HEK293 (cell line): ENCODE measurements around the gene RSL24D1.

Experiments
- CTCF ChIP-seq: fragments of 450-650 bp; formaldehyde crosslinking; IDR thresholded peaks from 2 replicates; pipeline ENCODE4 v1.5.1; 2016; ENCODE audit warnings: missing biosample characterization, missing genetic modification characterization
- PRDM4 ChIP-seq: fragments of 450-650 bp; formaldehyde crosslinking; IDR thresholded peaks from 2 replicates; pipeline ENCODE4 v1.5.1; 2017; ENCODE audit warnings: missing biosample characterization, missing genetic modification characterization
- YY1 ChIP-seq: fragments of 450-650 bp; formaldehyde crosslinking; IDR thresholded peaks from 2 replicates; pipeline ENCODE4 v1.5.1; 2018; ENCODE audit warnings: missing biosample characterization, missing genetic modification characterization
- ZBTB7A ChIP-seq: fragments of 450-650 bp; formaldehyde crosslinking; IDR thresholded peaks from 2 replicates; pipeline ENCODE4 v1.5.1; 2016; ENCODE audit warnings: low read depth, missing biosample characterization, missing genetic modification characterization
- ZNF202 ChIP-seq: fragments of 450-650 bp; formaldehyde crosslinking; IDR thresholded peaks from 2 replicates; pipeline ENCODE4 v1.5.1; 2016; ENCODE audit warnings: missing biosample characterization, missing genetic modification characterization, borderline replicate concordance
- ZNF48 ChIP-seq: fragments of 450-650 bp; formaldehyde crosslinking; IDR thresholded peaks from 2 replicates; pipeline ENCODE4 v1.5.1; 2016; ENCODE audit warnings: missing biosample characterization, missing genetic modification characterization
- TF ChIP-seq, protein P1 (sequence below): fragments of 450-650 bp; formaldehyde crosslinking; optimal IDR thresholded peaks from 2 replicates; pipeline ENCODE3; 2016; ENCODE audit warnings: missing biosample characterization, mild to moderate bottlenecking, missing genetic modification characterization

DNA sequence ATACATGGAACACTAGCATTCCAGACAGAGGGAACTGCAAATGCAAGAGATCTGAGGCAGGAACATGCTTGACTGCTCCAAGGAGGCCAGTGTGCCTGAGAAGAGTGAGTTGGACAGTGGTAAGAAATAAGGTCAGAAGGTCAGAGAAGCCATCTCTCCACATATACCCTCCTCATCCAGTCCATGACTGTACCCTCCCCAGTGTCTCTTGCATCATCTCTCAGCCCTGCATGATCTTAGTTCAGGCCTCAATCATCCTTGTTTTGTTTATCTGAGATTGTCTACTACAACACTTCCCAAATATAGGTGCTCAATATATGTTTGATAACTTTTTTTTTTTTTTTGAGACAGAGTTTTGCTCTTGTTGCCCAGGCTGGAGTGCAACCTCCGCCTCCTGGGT, 5.5 kb upstream of the RSL24D1 start:
- TF ChIP-seq YY1 (tag by site-specific recombination) (no peak), PRDM4 (tag by site-specific recombination) (no peak), CTCF (tag by site-specific recombination) (no peak), ZNF202 (tag by site-specific recombination) (no peak), ZBTB7A (tag by site-specific recombination) (no peak), ZNF48 (tag by site-specific recombination) (no peak)
- TF ChIP-seq, protein P1, sequence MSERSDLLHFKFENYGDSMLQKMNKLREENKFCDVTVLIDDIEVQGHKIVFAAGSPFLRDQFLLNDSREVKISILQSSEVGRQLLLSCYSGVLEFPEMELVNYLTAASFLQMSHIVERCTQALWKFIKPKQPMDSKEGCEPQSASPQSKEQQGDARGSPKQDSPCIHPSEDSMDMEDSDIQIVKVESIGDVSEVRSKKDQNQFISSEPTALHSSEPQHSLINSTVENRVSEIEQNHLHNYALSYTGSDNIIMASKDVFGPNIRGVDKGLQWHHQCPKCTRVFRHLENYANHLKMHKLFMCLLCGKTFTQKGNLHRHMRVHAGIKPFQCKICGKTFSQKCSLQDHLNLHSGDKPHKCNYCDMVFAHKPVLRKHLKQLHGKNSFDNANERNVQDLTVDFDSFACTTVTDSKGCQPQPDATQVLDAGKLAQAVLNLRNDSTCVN (tag by site-specific recombination) = no peak
